CD4-positive, alpha-beta T cell treated with Interleukin-6 at 100 ng/mL for 8 hours (primary cell): ENCODE data around the gene ARHGDIG.
"Not testable (repeated sequence)": the region's sequence is repeated elsewhere in the genome, so short reads cannot be mapped to it uniquely, and the experiment has no call there.

Experiments used
- DNase-seq: peaks from one replicate; pipeline ENCODE4 v3.0.0-alpha.2; 2020; ENCODE audit warnings: mixed read lengths, low spot score

Gene ARHGDIG

DNA sequence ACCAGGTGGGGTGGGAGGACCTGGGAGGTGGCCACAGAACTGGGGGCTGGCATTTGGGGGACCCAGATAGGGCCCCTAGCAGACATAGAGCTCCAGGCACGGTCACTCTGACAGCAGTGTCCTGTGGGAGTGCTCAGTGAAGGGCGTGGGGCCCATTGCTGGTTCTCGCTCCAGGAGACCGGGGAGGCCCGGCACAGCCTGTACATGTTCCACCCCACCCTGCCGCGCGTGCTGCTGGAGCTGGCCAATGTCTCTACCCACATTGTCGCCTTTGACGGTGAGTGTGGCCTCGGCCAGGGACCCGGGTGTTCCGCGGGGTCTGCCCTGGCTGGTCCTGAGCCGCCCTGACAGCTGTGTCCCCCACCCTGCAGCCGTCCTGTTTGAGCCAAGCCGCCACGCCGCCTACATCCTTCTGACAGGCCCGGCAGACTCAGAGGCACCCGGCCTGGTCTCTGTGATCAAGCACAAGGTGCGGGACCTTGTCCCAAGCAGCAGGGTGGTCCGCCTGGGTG is 15.9 kb upstream of the ARHGDIG start:
- no peak for DNase-seq

DNA sequence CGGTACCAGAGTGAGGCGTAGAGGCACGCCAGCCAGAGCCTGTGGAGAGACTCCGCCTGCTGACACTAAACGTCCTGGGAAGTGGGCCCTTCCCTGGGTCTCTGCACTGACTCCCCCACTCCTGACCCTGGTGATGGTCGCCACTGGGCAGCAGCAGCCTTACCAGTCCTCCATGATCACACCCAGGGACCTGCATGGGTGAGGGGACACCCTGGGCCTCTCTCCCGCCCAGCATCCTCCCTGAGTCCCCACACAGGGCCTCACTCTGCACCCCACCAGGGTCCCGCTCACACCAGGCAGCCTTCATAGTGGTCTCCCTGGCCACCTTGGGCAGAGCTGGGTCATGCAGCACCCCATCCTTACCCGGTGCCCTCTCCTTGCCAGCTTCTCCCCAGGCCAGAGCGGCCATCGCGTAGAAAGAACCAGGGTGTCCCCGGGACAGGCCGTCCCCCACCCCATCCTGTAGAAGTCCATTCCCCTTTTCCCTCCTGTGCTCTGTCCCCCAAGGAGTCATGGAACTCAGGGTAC is 15.3 kb upstream of the ARHGDIG start:
- DNase-seq = no peak

DNA sequence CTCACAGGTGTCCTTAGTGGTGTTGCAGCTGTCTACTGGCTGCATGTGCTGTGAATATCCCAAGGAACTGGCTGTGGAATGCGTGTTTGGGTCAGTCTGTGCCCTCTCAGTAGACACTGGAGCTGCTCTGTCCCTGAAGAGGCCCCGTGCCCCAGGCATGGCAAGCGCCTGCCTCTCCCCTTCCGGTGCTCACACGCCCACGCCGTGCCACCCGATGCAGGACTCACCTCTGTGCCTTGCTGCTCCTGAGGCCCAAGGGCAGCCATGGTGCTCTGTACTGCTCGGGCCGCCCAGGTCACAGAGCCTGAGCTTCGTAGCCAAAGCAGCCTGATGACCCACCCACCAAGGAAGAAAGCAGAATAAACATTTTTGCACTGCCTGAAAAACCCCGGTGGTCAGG is 14.7 kb upstream of the ARHGDIG start:
- no peak for DNase-seq

DNA sequence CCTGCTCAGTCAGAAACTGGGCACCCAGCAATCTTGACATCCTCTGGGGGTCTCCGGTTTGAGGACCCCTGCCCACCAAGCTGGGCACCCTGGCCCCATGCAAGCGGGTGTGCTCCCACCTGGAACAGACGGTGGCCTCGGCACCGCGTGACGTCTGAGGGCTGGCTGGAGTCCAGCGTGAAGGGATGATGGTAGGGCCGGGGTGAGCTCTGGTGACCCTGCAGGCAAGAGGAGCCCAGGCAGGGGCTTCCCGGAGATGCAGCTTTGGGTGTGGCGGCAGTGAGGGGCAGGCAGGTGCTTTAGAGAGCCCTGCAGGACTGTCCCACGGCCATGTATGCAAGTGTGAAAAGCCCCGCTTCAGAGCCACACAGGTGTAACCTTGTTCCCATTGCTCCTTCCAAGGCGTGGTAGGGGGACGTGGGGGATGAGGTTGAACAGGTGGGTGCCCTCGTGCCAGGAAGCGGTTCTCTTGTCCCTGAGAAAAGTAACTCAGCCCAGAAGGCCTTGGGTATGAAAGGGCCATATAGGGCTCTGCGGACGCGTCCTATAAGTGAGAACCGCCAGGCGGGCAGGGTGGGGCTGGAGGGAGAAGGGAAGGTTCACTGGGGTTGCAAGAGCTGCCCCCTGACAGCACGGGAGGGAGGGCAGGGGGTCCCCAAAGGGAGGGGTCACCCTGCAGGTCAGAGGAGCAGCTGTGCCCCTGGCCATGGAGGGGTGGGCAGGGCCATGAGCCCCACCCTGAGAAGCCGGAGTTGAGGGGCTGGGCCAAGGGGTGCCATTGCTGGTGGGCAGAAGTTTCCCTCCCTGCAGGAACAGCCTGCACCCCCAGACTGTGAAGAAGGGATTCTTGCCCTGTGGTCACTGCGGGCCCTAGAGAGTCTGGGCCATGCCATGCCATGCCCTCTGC is 13.9 kb upstream of the ARHGDIG start:
- DNase-seq = no peak

DNA sequence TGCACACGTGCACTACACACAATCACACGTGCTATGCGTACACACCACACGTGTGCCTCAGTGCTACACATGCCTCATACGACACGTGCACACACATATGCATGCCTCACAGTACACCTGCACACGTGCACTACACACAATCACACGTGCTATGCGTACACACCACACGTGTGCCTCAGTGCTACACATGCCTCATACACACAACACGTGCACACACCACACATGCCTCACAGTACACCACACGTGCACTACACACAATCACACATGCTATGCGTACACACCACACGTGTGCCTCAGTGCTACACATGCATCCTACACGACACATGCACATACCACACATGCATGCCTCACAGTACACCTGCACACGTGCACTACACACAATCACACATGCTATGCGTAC is 12.8 kb upstream of the ARHGDIG start:
- DNase-seq = not testable (repeated sequence)

DNA sequence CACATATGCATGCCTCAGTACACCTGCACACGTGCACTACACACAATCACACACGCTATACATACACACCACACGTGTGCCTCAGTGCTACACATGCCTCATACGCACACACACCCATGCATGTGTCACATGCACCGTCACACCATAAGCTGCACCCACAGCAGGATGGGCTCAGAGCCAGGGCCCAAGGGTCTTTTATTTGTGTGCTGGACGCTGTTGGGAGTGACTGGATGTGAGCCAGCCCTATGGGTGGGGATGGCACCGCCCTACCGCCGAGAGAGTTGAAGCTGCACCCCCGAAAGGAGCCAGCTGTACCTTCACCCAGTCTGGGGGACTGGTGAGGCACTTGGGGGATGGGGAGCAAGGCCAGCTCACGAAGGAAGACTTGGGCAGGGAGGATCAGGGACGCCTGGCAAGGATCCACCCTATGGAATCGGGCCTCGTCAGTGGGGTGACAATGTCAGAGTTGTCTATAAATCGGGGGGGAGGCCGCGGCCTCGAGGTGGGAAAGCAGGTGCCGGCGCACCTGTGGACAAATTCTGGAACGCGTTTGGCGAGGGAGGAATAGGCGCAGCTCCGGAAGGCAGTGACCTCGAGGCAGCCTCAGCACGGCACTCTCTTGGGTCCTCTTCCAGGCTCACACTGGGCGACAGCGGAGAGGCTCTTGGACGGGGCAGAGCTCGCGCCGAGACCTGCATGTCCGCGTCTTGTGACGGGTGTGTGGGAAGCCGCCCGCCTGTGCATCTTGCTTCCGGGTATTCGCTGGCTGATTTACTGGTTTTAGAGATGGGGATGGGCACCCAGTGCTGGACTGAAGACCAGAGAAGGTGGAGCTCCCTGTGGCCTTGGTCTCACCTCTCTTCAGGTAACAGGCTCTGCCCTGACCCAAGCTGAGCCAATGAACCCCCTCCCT is 12.0 kb upstream of the ARHGDIG start:
- DNase-seq = no peak

DNA sequence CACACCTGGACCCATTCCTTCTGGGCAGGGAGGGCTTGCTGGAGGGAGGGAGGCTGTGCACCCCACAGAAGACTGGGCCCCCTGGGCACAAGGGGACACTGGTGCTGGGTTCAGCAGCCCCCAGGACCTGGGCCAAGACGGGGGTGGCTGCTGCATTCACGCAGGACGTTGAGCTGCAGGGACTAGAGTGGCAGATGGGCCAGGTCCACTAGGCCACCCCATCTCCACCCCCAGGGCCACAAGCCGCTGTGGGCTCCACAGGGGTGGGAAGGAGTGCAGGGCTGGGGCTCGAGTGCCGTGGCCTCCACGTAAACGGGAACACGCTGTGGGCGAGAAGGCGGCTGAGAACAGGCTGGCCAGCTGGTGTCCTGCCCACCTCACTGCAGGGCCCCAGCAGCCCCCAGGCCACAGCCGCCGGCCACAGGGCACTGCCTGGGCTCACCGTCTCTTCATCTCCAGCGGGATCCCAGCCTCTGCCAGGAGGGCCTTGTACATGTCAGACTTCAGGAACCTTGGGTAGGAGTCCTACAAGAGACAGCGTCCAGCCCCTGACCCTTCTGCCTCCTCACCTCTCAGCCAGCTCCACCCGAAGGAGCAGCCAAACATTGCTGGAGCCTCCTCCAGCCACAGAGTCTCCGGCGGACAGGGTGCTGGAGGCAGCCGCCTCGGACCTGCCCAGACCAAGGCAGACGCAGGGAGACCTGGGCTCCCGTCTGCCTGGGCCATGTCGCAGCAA is 11.2 kb upstream of the ARHGDIG start:
- no peak for DNase-seq

DNA sequence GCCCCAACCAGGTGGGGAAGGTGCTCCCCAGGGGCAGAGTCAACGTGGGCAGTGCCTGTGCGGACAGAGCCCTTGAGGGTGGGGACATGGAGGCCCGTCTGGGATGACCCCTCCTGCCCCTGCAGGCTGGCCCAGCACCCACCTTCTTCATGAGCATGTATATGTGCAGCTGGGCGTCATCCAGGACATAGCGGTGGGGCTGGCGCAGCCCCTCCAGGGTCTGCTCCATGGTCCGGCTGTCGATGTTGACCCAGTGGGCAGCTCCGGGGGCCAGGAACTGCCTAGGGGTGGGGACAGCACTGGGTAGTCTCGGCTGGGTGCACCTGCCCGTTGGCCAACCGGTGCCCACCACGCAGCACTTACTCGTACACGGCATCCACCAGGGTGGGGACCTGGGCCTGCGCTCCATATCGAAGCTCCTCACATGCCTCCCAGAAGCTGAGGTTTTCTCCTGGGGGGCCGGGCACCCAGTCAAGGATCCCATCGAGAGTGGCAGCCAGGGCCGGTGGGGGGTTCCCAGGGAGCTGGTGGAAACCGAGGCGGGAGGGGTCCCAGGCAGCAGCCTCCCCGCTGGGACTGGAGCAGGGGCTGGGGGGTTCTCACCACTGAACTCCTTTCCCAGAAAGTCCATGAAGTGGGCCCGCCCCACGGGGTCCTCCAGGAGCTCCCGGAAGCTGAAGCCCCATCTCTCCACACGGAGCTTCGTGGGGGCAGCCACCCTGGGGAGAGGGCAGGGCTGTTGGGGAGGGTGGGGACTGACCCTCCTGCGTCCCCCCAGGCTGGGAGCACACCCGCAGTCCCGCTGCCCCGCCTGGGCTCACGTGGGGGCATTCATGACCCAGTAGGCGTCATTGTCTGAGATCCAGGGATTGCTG is 9.8 kb upstream of the ARHGDIG start:
- no peak for DNase-seq

DNA sequence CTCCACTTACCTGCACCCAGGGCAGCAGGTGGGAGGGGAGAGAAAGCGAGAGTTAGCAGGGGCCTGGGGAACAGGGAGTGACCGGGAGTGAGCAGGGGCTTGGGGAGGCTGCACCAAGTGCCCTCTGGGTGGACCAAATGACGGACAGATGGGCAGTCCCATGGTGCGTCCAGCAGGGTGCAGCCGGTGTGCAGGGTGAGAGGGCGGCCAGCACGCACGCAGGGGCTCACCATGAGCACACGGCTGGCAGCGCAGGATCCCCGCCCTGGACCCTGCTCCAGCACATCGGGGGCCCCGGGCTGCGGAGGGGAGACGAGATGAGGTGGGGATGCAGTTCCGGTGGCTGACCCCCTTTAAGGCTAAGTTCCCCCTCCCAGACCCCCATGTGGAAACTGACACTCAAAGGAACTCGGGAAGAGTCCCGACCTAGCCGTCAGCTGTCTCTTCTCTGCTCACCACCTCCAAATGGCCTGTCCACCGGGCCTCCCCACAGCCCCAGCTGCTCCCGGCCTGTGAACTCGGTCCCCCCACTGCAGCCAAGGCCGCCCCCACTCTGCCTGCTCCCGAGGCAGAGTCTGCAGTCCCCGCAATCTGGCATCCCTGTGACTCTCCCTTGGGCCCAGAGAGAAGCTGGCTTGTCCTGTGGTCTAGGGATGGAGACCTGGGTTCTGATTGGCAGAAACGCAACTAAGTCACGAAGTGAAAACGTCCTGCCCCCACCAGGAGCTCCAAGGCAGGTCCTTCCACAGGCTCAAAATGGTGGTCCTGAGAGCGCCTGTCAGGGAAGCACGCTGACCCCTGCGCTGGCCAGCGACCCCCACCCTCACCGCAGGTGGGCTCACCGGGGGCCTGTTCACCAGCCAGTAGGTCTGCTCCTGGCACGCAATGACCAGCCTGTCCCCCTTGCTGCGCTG is 7.5 kb upstream of the ARHGDIG start:
- no peak for DNase-seq

DNA sequence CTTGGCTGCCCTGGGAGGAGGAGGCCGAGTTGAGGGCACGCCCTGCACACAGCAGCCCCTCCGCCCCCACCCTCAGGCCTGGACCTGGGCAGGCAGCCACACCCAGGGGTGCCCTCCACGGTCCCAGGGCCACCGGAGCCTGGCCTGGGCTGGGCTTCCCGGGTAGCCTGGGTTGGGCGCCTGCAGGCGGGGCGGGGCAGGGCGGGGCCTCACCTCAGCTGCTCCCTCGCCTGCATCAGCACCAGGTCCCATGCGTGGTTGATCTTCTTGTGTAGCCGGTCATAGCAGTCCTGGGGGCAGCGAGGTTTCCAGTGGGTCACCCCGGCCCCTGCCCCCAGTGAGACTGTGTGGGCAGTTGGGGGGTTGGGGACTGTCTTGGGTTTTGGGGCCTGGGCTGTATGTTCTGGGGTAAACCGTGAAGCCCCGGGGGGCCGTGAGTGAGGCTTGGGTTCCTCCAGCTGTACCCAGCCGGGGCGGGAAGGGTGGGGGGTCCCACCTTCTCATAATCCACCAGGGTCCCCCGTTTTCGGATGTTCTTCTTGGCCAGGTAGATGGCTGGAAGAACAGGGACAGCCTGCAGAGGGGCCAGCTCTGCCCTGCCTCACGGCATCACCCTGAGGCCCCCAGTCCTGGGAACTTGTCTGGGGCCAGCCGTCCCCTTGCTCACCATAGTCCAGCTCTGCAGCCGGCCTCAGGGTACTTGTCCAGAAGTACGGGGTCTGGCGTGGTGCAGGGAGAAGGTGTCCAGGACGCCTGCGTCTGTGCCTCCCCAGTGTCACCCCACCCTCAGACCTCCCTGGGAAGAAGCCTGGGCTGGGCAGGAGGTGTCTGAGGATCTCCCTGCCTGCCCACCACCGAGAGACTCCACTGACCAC is 6.6 kb upstream of the ARHGDIG start:
- DNase-seq = no peak

DNA sequence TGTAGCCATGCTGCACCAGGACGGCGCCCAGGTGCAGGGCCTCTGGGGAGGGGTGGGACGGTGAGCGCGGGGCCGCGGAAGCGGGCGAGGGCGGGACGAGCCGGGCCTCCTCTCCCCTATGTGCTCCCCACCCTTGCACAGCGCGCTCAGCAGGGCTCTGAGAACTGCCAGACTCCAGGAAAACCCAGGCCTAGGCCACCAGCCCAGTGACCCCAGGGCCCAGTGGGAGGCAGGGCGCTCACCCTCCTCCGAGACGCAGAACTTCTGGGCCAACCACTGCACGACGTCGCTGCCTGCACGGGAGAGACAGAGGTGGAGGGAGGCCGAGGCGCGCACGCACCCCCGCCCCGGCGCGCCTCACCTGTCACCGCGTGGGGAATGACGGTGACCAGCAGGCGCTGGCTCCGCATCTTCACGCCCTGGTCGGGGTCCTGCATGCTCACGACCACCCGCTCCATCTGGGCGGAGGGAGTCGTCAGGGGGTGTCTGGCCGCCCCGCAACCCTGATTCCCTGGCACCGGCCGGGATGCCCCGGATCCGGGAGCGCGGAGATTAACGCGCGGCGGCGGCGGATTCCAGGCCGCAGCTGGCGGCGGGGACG is 5.2 kb upstream of the ARHGDIG start:
- no peak for DNase-seq

DNA sequence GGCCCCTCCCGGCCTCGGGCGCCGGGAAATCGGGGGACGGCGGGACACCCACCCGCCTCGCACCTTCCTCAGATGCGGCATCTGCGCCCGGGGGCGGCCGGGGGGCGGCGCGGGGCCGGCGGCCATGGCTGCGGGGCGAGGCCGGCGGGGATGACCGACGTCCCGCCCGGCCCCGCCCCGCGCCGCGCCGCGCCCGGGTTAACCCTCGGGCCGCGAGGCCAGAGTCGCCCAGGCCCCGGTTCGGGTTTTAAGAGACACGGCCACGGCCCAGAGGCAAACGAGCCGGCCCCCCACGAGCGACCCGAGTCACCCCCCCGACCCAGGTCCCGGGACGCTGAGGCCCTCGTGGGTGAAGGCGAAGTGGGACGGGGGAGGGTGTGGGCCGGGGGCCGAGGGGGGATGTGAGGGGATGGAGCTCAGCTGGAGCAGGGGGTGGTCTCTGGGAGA is 4.6 kb upstream of the ARHGDIG start, which contains the start of gene RGS11:
Gene RGS11 (minus strand): TSS at position 159 of the 447 bp plus-strand sequence. CDS start 33 bp downstream, at position 126.
- no peak for DNase-seq

DNA sequence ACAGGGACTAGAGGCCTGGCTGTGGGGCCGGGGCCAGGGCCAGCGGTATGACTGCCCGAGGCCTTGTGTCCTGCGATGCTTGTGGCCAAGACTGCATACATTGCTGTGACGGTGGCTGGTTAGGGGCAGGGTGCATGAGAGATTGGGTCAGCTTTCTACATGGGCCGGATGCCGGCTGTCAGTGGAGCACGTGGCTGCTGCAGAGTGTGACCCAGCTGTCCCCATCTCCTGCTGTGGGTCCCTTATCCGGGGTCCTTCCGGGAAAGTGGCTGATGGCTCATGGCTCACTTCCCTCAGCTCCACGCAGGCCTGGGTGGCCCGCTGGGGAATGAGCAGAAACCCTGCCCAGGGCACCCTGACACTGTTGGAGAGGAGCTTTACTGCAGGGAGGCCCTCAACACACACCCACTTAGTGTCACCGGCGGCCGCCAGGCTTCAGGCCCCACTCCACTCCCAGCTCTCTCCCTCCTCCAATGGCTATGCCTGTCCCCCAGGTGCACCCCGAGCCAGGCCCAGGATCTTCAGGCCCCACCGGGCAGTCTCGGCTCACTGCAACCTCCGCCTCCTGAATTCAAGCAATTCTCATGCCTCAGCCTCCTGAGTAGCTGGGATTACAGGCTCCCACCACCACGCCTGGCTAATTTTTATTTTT is 3.8 kb upstream of the ARHGDIG start:
- no peak for DNase-seq

DNA sequence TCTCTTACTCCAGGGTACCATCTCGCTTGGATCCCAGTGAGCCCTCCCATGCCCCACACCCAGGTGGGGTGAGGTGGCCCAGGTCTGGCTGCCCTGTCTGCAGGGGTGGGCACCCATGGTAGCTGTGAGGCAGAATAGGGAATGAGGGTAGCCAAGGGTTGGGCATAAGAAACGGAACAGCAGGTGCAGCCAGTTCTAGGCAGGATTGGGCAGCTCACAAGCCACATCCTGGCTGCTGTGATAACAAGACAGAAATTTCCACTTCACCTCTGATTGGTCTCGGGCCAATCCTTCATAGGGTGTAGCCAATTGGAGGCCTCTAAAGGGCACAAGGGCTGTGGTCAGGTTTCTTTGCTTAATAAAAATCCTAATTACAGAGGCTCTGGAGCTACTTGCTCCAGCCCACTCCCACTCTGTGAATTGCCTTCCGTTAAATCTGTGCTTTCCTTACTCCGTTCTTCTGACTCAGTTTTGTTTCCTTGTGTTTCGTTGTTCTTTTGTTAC is 1.5 kb upstream of the ARHGDIG start:
- DNase-seq = peak; percentile 31

DNA sequence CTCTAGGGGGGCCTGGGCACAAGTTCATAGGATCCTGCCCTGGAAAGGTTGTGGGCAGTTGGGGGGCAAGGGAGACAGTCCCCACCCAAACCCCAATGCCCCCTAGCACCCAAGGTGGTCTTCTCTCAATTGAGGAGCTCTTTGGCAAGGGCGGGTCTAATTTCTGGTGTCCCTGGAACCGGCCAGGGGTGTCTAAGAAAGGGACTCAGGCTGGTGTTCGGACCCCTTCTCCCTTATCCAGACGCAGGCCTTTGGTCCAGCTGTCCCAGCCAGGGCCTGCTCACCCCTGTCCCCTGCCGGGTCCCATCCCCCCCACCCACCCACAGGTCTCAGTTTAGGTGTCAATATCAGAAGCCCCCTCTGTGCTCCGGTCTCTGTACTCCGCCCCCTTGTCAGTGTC is 860 bp upstream of the ARHGDIG start:
- no peak for DNase-seq

DNA sequence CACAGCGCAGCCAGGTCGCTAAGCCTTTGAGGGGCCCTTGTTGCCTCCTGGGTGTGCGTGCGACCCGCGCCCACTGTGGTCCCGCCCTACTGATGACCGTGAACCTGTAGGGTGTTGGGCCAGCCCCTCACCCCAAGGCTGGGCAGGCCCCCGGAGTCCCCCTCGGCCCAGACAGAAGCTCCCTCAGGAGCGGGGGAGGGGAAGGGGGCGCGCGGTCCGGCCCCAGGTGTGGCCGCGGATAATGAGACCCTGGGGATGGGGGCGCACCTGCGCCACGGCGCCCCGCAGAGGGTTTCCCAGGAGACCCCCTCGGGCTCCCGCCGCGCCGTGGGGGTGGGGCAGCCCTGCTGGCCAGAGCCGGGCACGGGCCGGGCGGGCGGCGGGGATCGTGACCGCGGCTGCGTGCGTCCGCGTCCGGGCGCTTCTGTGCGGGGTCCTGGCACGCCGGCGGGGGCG is 358 bp upstream of the ARHGDIG start:
- DNase-seq = no peak

DNA sequence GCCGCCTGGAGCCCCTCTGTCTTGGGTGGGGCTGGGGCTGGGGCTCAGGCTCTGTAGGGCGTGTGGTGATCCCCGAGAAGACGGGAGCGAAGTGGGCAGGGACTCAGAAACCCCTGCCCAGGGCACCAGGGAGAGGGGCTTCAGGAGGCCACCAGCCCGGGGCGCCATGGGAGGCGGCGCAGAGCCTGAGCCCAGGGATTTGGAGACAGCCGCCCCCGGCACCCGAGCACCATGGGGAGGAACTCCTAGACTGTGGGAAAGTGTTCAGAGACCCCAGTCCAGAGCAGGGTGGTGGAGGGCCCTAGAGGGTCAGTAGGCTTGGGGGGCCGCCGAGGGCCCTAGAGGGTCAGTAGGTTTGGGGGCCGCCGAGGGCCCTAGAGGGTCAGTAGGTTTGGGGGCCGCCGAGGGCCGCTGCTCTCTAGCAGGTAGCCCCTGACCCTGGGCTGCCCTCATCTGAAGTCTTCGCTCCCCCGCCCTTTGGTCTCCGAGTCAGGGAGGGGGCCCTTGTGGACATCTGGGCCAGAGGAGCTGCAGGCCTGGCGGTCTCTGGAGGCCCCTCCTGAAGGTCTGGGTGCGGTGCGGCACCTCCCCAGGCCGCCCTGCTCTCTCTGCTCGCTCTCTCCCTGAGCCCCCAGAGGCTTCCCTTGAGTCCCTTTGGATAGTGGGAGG is 734 bp downstream of the ARHGDIG start:
- DNase-seq = no peak
